Lower lobe of right lung (tissue), 2 donors: ENCODE data around the gene KLF15. TPM values are rescaled to one million over a fixed set of nuclear protein-coding genes. Genes with fewer than 3 reads are reported as not detected.

Source experiments
- ATAC-seq, 2 donors: fragments of 200-7000 bp; cut with Tn5 transposase; one replicate each; pipeline ENCODE4 v1.9.1; 2020 to 2022; ENCODE audit warnings: mild to moderate bottlenecking in 2 of 2, moderate library complexity in 2 of 2
- DNase-seq: peaks from one replicate; pipeline ENCODE4 v3.0.0-alpha.2; 2020
- H3K27ac ChIP-seq: fragments of 200-600 bp; one replicate; pipeline ENCODE4 v1.8.0; 2022
- H3K27me3 ChIP-seq: fragments of 200-600 bp; one replicate; pipeline ENCODE4 v1.8.0; 2022; ENCODE audit warnings: low read depth
- H3K36me3 ChIP-seq: fragments of 200-600 bp; one replicate; pipeline ENCODE4 v1.8.0; 2022; ENCODE audit warnings: mild to moderate bottlenecking
- H3K4me1 ChIP-seq: fragments of 200-600 bp; one replicate; pipeline ENCODE4 v1.8.0; 2022
- H3K4me3 ChIP-seq: fragments of 200-600 bp; one replicate; pipeline ENCODE4 v1.8.0; 2022; ENCODE audit warnings: mild to moderate bottlenecking
- H3K9me3 ChIP-seq: fragments of 200-600 bp; one replicate; pipeline ENCODE4 v1.8.0; 2022
- intact Hi-C: fragments of 100-400 bp; cut with DNase I; formaldehyde crosslinking; loops from one replicate; pipeline ENCODE4 v1.11.0; 2022
- total RNA-seq: library from RNA; stranded (reverse); fragmentation: NEBNext Ultra II Directional; extraction: Animal tissue kit (Norgen Biotek cat#: 25700); gene quantifications from one replicate; pipeline ENCODE4 v1.2.1, GENCODE V29; 2021
- TF ChIP-seq, protein P1 (sequence below): fragments of 200-600 bp; IDR thresholded peaks from one replicate; pipeline ENCODE4 v1.8.0; 2022; ENCODE audit warnings: antibody characterized with exemption, mild to moderate bottlenecking
- donor health status: DM: no; HTN: yes; CAD: no; lungs with severe emphysema.

Gene KLF15
- total RNA-seq, 1 donor from 2014 or later: 40.1 TPM

- no peak for ATAC-seq
- TF ChIP-seq, protein P1, sequence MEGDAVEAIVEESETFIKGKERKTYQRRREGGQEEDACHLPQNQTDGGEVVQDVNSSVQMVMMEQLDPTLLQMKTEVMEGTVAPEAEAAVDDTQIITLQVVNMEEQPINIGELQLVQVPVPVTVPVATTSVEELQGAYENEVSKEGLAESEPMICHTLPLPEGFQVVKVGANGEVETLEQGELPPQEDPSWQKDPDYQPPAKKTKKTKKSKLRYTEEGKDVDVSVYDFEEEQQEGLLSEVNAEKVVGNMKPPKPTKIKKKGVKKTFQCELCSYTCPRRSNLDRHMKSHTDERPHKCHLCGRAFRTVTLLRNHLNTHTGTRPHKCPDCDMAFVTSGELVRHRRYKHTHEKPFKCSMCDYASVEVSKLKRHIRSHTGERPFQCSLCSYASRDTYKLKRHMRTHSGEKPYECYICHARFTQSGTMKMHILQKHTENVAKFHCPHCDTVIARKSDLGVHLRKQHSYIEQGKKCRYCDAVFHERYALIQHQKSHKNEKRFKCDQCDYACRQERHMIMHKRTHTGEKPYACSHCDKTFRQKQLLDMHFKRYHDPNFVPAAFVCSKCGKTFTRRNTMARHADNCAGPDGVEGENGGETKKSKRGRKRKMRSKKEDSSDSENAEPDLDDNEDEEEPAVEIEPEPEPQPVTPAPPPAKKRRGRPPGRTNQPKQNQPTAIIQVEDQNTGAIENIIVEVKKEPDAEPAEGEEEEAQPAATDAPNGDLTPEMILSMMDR: no peak
- intact Hi-C loops: no loop called here
- Histone ChIP-seq H3K36me3 (peaks cover 25% of the 10 kb centered on the region), H3K4me1 (no peaks in the 10 kb centered on the region), H3K27me3 (no peaks in the 10 kb centered on the region), H3K9me3 (no peaks in the 10 kb centered on the region), H3K4me3 (no peak overlapping the region), H3K27ac (no peak overlapping the region)
- DNase-seq: peak; percentile 37
Measured at GRCh38 chr3:126342991-126343648, 14.1 kb downstream of the KLF15 start.

DNA sequence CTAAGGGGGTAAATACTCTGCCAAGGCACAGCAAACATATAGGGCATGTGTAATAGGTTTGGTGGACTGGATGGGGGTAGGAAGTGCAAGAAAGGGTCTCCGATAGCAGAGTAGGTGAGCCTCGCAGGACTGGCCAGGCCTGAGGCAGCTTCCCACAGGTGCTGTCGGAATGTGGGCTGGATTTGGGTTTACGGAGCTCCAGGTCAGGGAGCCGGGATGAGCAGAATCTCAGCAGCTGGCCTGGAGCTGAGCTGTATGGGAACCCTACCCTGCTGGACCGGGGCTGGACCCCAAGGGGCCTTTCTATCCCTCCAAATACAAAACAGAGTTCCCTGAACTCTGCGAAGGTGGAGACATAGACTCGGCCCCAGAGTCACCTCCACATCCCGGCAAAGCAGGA, 15.0 kb downstream of the KLF15 start:
- no peak overlapping the region for H3K27ac ChIP-seq
- no peaks in the 10 kb centered on the region for H3K9me3 ChIP-seq
- TF ChIP-seq, protein P1: no peak
- peak; percentile 30 for DNase-seq
- no peak for ATAC-seq
- H3K4me1 ChIP-seq: no peaks in the 10 kb centered on the region
- peaks cover 18% of the 10 kb centered on the region for H3K36me3 ChIP-seq
- intact Hi-C loops: no loop called here
- no peak overlapping the region for H3K4me3 ChIP-seq
- H3K27me3 ChIP-seq: no peaks in the 10 kb centered on the region

GRCh38 chr3:126341755-126342150, 15.5 kb downstream of the KLF15 start:
- Histone ChIP-seq H3K27me3 (no peaks in the 10 kb centered on the region), H3K4me3 (no peak overlapping the region), H3K9me3 (no peaks in the 10 kb centered on the region), H3K36me3 (peaks cover 13% of the 10 kb centered on the region), H3K4me1 (no peaks in the 10 kb centered on the region), H3K27ac (no peak overlapping the region)
- peak; percentile 9 for DNase-seq
- intact Hi-C loops: no loop called here
- TF ChIP-seq, protein P1: no peak
- no peak for ATAC-seq

- H3K27ac ChIP-seq: no peak overlapping the region
- no peaks in the 10 kb centered on the region for H3K9me3 ChIP-seq
- DNase-seq (peak; percentile 35), ATAC-seq (no peak)
- no peaks in the 10 kb centered on the region for H3K4me1 ChIP-seq
- no peaks in the 10 kb centered on the region for H3K27me3 ChIP-seq
- intact Hi-C loops: no loop called here
- no peak overlapping the region for H3K4me3 ChIP-seq
- peaks cover 12% of the 10 kb centered on the region for H3K36me3 ChIP-seq
- TF ChIP-seq, protein P1: no peak
Measured at GRCh38 chr3:126340943-126341754, 16.1 kb downstream of the KLF15 start.

GRCh38 chr3:126340596-126340942, 16.6 kb downstream of the KLF15 start:
- H3K9me3 ChIP-seq: no peaks in the 10 kb centered on the region
- TF ChIP-seq, protein P1: no peak
- H3K4me1 ChIP-seq: no peaks in the 10 kb centered on the region
- DNase-seq (peak; percentile 26), ATAC-seq (no peak)
- H3K27ac ChIP-seq: no peak overlapping the region
- intact Hi-C loops: no loop called here
- H3K27me3 ChIP-seq: no peaks in the 10 kb centered on the region
- H3K36me3 ChIP-seq: peaks cover 8% of the 10 kb centered on the region
- no peak overlapping the region for H3K4me3 ChIP-seq
